Nephron progenitor cell (in vitro differentiated cells): ENCODE measurements around the gene RPL15.
"Not testable (repeated sequence)": the region's sequence is repeated elsewhere in the genome, so short reads cannot be mapped to it uniquely, and the experiment has no call there.

Source experiments
- DNase-seq: peaks from one replicate; pipeline ENCODE4 v3.0.0; 2021
- H3K27ac Mint-ChIP-seq: 2 replicates; pipeline ENCODE4 v1.8.0; 2021; ENCODE audit warnings: mild to moderate bottlenecking, moderate library complexity, mixed read lengths
- H3K27me3 Mint-ChIP-seq: 2 replicates; pipeline ENCODE4 v1.8.0; 2021; ENCODE audit warnings: mild to moderate bottlenecking, low read depth, mixed read lengths; ENCODE audit not compliant: poor library complexity
- H3K36me3 Mint-ChIP-seq: 2 replicates; pipeline ENCODE4 v1.8.0; 2021; ENCODE audit warnings: low read depth, mixed read lengths
- H3K4me1 Mint-ChIP-seq: 2 replicates; pipeline ENCODE4 v1.8.0; 2021; ENCODE audit warnings: mixed read lengths
- H3K4me3 Mint-ChIP-seq: 2 replicates; pipeline ENCODE4 v1.8.0; 2021; ENCODE audit warnings: mild to moderate bottlenecking, moderate library complexity, mixed read lengths
- H3K9me3 Mint-ChIP-seq: 2 replicates; pipeline ENCODE4 v1.8.0; 2021; ENCODE audit warnings: mild to moderate bottlenecking, moderate library complexity, mixed read lengths
- TF ChIP-seq, protein P1 (sequence below): fragments of 200-600 bp; sonication (generic); IDR thresholded peaks from 2 replicates; pipeline ENCODE4 v1.5.0; 2021; ENCODE audit warnings: antibody characterized with exemption

RPL15 gene

DNA sequence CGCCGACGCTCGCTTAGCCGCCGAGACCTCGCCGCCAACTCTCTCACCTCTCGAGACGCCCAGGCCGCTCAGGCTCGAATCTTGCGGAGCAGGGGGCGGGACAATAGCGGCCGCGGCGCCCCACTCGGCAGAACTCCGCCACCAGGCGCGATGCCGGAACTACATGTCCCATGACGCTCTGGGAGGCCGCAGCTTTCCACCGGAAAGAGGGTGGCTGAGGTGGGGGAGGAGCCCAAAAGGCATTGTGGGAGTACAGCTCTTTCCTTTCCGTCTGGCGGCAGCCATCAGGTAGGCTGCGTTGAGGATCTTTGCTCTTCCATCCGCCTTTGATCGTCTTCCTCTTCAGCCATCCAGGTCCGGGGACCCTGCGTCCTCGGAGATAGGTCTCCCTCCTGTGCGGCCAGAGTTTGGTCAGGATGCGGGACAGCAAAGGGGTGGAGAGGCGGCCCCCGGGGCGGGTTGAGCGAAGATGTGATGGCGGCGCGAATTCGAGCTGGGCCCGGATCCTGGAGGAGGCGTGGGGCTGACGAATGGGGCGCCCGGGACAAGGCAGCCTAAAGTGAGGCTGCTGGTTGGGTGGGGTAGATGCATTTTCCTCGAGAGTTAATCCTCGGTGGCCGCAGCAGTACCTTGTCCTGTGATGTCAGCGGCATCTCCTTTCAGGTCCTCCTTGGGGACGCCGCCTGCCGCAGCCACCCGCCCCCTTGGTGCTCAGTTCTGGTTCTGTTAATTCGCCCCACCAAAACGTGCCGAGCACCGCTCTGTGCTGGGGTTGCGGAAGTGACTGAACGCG, at the start of gene RPL15, which contains the start of gene NKIRAS1:
TSS of gene RPL15 (plus strand) at position 247 of the 793 bp plus-strand sequence. CDS start 728 bp downstream, outside the sequence.
TSS of gene NKIRAS1 (minus strand) at position 105 of the 793 bp plus-strand sequence. CDS start 6,086 bp downstream, outside the sequence.
- H3K9me3 Mint-ChIP-seq: peaks cover 4% of the 10 kb centered on the region
- peaks cover 57% of the 10 kb centered on the region for H3K36me3 Mint-ChIP-seq
- DNase-seq: peak; percentile 96
- H3K4me3 Mint-ChIP-seq: peak within 1 kb of the TSS; percentile 100
- TF ChIP-seq, protein P1, sequence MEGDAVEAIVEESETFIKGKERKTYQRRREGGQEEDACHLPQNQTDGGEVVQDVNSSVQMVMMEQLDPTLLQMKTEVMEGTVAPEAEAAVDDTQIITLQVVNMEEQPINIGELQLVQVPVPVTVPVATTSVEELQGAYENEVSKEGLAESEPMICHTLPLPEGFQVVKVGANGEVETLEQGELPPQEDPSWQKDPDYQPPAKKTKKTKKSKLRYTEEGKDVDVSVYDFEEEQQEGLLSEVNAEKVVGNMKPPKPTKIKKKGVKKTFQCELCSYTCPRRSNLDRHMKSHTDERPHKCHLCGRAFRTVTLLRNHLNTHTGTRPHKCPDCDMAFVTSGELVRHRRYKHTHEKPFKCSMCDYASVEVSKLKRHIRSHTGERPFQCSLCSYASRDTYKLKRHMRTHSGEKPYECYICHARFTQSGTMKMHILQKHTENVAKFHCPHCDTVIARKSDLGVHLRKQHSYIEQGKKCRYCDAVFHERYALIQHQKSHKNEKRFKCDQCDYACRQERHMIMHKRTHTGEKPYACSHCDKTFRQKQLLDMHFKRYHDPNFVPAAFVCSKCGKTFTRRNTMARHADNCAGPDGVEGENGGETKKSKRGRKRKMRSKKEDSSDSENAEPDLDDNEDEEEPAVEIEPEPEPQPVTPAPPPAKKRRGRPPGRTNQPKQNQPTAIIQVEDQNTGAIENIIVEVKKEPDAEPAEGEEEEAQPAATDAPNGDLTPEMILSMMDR: peak; percentile 39
- peak within 1 kb of the TSS; percentile 100 for H3K27ac Mint-ChIP-seq
- peaks cover 62% of the 10 kb centered on the region for H3K4me1 Mint-ChIP-seq
- H3K27me3 Mint-ChIP-seq: no peaks in the 10 kb centered on the region

DNA sequence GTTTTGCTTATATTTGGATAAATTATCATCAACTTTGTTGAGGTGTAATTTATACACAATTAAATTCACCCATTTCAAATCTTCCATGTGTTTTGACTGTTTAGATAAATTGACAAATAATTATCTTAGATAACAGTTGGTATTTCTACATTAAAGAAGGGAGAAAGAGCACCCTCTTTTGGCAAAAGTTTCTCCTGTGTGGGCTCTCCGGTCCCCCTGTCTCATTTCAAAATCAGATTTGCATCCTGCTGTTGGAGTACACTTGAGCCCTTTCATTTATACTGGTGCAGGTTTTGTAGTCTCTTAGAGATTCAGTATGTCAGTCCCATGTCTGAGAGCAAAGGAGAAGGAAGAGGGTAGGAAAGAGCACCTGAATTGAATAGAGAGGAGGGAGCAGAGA, 49.5 kb upstream of the RPL15 start:
- peak overlapping the region; percentile 43 for H3K27ac Mint-ChIP-seq
- H3K9me3 Mint-ChIP-seq: peaks cover 12% of the 10 kb centered on the region
- TF ChIP-seq, protein P1: no peak
- DNase-seq: no peak
- H3K36me3 Mint-ChIP-seq: peaks cover 35% of the 10 kb centered on the region
- peaks cover 71% of the 10 kb centered on the region for H3K4me1 Mint-ChIP-seq
- peak overlapping the region; percentile 43 for H3K4me3 Mint-ChIP-seq
- no peaks in the 10 kb centered on the region for H3K27me3 Mint-ChIP-seq

DNA sequence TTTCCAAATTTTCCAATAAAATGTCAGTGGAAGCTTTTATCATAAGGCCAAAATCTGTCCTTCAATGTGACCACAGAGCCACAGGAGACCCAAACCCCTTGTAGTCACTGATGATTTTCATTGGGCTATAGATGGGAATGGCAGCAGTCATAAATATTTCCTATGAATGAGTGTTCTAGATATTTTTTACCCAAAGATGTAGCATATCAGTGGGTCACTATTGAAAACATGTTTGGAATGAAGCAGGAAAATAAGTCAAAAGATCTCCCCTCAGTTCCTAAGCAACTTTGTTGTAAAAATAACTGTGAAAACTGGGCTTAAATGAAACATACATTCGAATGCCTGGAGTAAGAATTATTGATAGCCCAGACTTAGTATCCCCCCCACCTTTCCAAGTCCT, 49.1 kb upstream of the RPL15 start:
- no peaks in the 10 kb centered on the region for H3K27me3 Mint-ChIP-seq
- TF ChIP-seq, protein P1: no peak

DNA sequence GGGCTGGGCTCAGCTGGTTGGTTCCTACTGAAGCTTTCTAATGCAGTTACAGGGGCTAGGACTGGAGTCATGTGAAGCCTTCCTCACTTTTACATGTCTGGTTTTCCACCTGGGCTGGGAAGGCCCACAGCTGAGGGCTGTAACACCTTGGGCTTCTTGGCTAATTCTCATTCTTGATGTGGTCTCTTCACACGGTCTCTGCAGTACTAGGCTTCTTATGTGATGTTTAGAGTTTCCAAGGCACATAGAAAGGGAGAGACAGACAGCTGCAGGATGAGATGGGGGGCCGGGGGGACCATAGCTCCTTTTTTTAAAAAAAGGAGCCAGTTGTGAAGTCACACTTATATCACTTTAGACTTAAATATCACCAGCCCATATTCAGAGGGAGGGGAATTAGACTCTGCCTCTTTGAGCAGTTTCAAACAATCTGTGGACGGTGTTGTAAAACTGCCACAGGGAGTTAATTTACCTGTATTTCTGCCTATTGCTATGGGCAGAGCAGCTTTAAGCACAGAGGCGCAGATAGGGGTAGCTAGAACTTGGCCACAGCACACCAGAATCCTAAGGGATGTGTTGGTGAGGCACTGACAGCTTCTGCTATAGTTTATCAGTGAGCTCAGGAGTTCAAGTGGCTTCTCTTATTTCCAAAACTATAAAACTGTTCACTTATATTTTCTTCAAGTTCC, 46.8 kb upstream of the RPL15 start:
- no peak for DNase-seq
- peaks cover 31% of the 10 kb centered on the region for H3K36me3 Mint-ChIP-seq
- TF ChIP-seq, protein P1: no peak
- peaks cover 13% of the 10 kb centered on the region for H3K9me3 Mint-ChIP-seq
- peaks cover 65% of the 10 kb centered on the region for H3K4me1 Mint-ChIP-seq
- peak overlapping the region; percentile 35 for H3K4me3 Mint-ChIP-seq
- peak overlapping the region; percentile 58 for H3K27ac Mint-ChIP-seq
- H3K27me3 Mint-ChIP-seq: no peaks in the 10 kb centered on the region

More for the DNA sequence above, 49.1 kb upstream of the RPL15 start:
- Mint-ChIP-seq H3K4me3 (no peak overlapping the region), H3K9me3 (peaks cover 13% of the 10 kb centered on the region), H3K36me3 (peaks cover 34% of the 10 kb centered on the region), H3K27ac (no peak overlapping the region), H3K4me1 (peaks cover 71% of the 10 kb centered on the region)
- no peak for DNase-seq

DNA sequence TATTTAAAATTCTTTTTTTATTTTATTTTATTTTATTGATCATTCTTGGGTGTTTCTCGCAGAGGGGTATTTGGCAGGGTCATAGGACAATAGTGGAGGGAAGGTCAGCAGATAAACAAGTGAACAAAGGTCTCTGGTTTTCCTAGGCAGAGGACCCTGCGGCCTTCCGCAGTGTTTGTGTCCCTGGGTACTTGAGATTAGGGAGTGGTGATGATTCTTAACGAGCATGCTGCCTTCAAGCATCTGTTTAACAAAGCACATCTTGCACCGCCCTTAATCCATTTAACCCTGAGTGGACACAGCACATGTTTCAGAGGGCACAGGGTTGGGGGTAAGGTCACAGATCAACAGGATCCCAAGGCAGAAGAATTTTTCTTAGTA, 46.3 kb upstream of the RPL15 start:
- not testable (repeated sequence) for DNase-seq, H3K27ac Mint-ChIP-seq, H3K27me3 Mint-ChIP-seq, H3K4me3 Mint-ChIP-seq
- Mint-ChIP-seq H3K4me1 (peaks cover 62% of the 10 kb centered on the region), H3K36me3 (peaks cover 35% of the 10 kb centered on the region), H3K9me3 (peaks cover 13% of the 10 kb centered on the region)

DNA sequence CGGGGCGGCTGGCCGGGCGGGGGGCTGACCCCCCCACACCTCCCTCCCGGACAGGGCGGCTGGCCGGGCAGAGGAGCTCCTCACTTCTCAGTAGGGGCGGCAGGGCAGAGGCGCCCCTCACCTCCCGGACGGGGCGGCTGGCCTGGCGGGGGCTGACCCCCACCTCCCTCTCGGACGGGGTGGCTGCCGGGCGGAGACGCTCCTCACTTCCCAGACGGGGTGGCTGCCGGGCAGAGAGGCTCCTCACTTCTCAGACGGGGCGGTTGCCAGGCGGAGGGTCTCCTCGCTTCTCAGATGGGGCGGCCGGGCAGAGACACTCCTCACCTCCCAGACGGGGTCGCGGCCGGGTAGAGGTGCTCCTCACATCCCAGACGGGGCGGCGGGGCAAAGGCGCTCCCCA, 45.6 kb upstream of the RPL15 start:
- not testable (repeated sequence) for H3K27ac Mint-ChIP-seq, H3K27me3 Mint-ChIP-seq, DNase-seq, H3K4me3 Mint-ChIP-seq
- H3K4me1 Mint-ChIP-seq: peaks cover 61% of the 10 kb centered on the region
- H3K9me3 Mint-ChIP-seq: peaks cover 17% of the 10 kb centered on the region
- peaks cover 42% of the 10 kb centered on the region for H3K36me3 Mint-ChIP-seq
